ENCODE data around the gene QRICH1.

The QRICH1 gene

DNA sequence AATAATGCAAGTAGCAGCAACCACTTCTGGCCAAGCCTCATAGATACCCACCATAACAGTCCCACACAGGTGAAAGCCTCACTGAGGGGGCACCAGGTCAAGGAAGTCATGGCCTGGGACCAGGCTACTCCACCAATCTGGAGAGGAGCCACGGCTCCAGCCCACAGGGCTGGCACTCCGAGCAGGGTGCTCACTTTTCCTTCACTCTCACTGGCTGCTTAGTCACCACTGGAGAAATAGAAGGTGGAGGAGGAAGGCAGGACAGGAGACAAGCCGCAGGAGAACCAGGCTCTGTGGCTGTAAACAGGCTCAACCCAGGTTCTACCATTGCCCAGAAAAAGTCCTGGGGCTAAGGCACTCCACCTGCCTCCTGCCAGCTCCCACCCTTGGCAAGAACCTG, 25.6 kb upstream of the QRICH1 start:
- in situ Hi-C loops (cut with HindIII; ENCODE audit: low sequenced_read_pairs) = no loop called here

GRCh38 chr3:49119036-49119435, 25.2 kb upstream of the QRICH1 start:
- in situ Hi-C loops (cut with HindIII; ENCODE audit: low sequenced_read_pairs) = no loop called here

GRCh38 chr3:49112262-49112661, 18.4 kb upstream of the QRICH1 start:
- in situ Hi-C loops (cut with HindIII; ENCODE audit: low sequenced_read_pairs) = no loop called here

DNA sequence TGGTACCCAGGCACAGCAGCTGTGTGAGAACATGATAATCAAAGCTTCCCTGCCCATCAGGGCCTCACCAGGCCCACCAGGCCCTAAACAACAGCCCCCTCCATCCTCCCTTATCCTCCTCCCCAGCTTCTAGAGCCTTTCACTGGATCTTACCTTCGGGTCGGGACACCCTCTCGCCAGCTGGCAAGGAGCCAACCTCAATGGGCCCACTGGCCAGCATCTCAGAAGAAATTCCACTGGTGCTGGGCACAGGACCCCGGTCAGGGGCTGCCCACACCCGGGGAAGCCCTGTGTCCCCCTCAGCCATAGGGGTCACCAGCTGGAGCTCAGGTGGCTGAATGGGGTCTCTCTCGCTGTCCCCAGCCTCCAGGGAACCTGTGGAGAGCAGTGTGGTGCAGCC, 17.5 kb upstream of the QRICH1 start:
- in situ Hi-C loops (cut with HindIII; ENCODE audit: low sequenced_read_pairs) = no loop called here

DNA sequence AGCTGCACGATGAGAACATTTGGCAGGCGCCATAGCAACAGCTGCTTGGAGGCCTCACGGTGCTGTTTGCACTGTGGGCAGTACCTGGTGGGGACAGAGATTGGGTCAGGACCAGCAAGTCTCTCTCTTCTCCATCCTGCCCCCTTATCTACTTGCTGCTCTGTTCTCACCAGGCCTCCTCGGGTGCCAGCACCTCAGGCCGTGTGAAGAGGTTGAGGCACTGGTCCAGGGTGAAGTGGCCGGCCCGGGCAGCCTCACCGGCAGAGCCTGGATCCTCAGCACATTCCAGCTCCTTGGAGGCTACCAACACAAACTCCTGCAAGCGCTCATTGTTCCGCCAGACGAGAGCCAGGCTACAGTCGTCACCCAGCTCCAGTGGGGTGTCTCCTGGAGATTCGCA, 16.9 kb upstream of the QRICH1 start:
- in situ Hi-C loops (cut with HindIII; ENCODE audit: low sequenced_read_pairs) = no loop called here

- in situ Hi-C loops (cut with HindIII; ENCODE audit: low sequenced_read_pairs) = no loop called here
Measured at GRCh38 chr3:49108346-49108745, 14.5 kb upstream of the QRICH1 start.

- in situ Hi-C loops (cut with HindIII; ENCODE audit: low sequenced_read_pairs) = no loop called here
Measured at GRCh38 chr3:49104427-49105291, 10.8 kb upstream of the QRICH1 start, which contains the start of gene QARS1. TSS of gene QARS1 (minus strand) at chr3:49104757. CDS start at chr3:49104733, 24 bp downstream.

DNA sequence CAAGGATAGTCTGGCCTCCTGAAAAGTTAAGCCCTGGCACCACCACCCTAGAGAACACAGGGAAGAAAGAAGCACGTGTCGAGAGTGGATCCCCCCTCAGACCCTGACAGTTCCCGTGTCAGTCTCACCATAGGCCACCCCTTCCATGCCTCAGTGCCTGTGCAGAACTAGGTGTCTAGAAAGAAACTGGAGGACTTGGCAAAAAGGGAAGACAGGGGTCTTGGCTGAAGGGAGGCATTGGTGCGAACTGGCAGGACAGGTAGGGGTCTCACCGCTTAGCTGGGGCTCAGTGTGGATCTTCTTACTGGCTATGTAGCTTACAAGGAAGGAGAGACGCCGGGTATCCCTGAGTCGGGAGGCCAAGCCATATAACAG, 10.2 kb upstream of the QRICH1 start:
- in situ Hi-C loops (cut with HindIII; ENCODE audit: low sequenced_read_pairs) = no loop called here

- in situ Hi-C loops (cut with HindIII; ENCODE audit: low sequenced_read_pairs) = no loop called here
Measured at GRCh38 chr3:49100046-49100615, 6.3 kb upstream of the QRICH1 start.

- in situ Hi-C loops (cut with HindIII; ENCODE audit: low sequenced_read_pairs) = no loop called here
Measured at GRCh38 chr3:49098910-49099630, 5.2 kb upstream of the QRICH1 start.

DNA sequence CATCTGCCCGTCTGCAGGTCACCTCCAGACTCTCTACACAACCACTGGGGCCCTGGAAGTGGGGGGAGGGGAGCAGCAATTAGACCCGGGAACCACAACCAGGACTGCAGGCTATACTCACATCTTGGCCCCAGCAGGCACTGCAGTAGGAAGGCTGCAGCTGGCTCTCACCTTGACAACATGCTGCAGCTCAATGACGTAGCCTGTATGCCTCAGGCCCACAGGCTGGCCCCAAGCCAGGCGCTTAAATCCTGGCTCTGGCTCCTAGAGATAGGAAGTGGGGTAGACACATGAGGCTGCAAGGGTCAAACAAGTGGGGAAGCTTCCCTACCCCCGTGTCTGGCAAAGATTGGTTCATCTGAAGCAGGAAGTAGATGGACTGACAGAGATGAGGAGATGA, 4.6 kb upstream of the QRICH1 start:
- in situ Hi-C loops (cut with HindIII; ENCODE audit: low sequenced_read_pairs) = no loop called here

- in situ Hi-C loops (cut with HindIII; ENCODE audit: low sequenced_read_pairs) = no loop called here
Measured at GRCh38 chr3:49092938-49093852, 676 bp downstream of the QRICH1 start.

GRCh38 chr3:49081429-49081828, 12.4 kb downstream of the QRICH1 start:
- in situ Hi-C loops (cut with HindIII; ENCODE audit: low sequenced_read_pairs) = no loop called here

GRCh38 chr3:49079270-49079669, 14.6 kb downstream of the QRICH1 start:
- in situ Hi-C loops (cut with HindIII; ENCODE audit: low sequenced_read_pairs) = no loop called here

DNA sequence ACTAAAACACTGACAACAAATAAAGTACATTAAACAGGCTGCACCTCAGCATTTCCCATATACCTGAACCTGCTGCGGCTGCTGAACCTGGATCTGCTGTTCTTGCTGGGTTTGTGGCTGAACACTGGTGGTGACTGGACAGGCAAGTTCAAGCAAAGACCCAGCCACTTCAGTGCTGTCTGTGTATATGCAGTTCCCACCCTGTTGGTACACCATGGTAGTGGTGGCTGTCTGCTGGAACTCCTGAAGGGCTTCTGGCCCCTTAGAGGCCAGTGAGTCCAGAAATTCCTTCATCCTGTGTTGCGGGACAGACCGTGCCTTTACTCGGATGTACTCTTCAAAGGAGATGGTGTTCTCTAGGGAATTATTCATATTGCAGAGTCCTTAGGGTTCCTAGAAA, 17.2 kb downstream of the QRICH1 start:
- in situ Hi-C loops (cut with HindIII; ENCODE audit: low sequenced_read_pairs) = no loop called here

DNA sequence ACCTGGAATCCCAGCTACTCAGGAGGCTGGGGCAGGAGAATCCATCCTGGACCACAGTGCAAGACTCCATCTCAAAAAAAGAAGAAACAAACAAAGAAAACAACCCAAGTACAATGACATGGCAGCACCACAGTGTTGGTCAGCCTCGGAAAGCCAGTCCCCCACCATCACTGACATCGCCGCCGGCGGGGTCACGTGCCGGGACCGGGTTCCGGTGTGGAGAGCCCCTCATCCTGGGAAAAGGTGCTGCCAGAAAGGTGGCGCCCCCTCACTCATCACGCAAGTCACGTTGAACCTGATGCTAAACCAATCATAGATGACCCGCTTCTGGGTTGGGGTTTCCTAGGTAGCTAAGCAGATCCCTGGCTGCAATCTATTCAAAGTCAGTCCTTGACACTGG, 17.8 kb downstream of the QRICH1 start:
- in situ Hi-C loops (cut with HindIII; ENCODE audit: low sequenced_read_pairs) = no loop called here

GRCh38 chr3:49058011-49058410, 35.9 kb downstream of the QRICH1 start:
- in situ Hi-C loops (cut with HindIII; ENCODE audit: low sequenced_read_pairs) = no loop called here

DNA sequence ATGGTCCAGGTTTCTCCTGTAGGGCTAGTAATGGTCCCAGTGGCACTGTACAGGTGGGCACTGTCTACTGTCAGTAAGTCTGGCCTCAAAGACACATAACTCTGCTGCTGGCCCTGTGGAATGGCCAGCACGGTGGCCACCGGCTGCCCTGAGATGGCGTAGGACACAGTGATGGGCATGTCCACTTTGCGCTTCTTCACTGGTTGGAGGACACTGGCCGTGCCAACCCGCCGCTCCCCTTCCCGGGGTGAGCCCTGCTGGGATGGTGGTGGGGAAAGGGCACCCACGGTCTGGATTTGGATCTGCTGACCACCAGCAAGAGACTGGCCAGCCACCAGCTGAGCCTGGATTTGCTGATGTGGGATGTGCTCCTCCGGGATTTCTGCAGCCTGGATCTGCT, 36.6 kb downstream of the QRICH1 start:
- in situ Hi-C loops (cut with HindIII; ENCODE audit: low sequenced_read_pairs) = no loop called here

GRCh38 chr3:49054344-49054862, 39.5 kb downstream of the QRICH1 start:
- in situ Hi-C loops (cut with HindIII; ENCODE audit: low sequenced_read_pairs) = no loop called here

DNA sequence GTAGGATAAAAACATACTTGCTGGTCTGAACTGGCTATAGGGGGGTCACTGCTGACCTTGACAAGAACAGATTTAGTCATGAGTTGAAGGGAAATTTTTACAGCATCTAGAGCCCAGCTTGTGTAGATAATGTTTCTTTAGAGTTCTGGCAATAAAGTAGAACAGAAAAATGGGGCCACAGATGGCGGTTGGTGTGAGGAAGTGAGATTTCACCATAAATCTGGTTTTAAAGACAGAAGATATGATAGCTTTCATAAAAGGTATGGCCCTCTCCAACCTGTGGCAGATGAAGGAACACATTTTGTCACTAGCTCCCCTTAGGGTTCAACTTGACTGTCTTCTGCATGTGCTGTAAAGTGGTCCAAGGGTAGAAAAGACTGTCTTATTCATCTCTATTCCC, 40.3 kb downstream of the QRICH1 start:
- in situ Hi-C loops (cut with HindIII; ENCODE audit: low sequenced_read_pairs) = no loop called here

- in situ Hi-C loops (cut with HindIII; ENCODE audit: low sequenced_read_pairs) = no loop called here
Measured at GRCh38 chr3:49035281-49035680, 58.6 kb downstream of the QRICH1 start.

All from DLD1 (cell line).